Hippocampal formation (tissue), 2 donors: ENCODE data around the gene ASAH2B.
"Not testable (repeated sequence)": the region's sequence is repeated elsewhere in the genome, so short reads cannot be mapped to it uniquely, and the experiment has no call there.

Experiments
- DNase-seq, 2 donors: peaks; one replicate each; lab custom pipeline; 2025; lab: John Stamatoyannopoulos, UW

The ASAH2B gene

DNA sequence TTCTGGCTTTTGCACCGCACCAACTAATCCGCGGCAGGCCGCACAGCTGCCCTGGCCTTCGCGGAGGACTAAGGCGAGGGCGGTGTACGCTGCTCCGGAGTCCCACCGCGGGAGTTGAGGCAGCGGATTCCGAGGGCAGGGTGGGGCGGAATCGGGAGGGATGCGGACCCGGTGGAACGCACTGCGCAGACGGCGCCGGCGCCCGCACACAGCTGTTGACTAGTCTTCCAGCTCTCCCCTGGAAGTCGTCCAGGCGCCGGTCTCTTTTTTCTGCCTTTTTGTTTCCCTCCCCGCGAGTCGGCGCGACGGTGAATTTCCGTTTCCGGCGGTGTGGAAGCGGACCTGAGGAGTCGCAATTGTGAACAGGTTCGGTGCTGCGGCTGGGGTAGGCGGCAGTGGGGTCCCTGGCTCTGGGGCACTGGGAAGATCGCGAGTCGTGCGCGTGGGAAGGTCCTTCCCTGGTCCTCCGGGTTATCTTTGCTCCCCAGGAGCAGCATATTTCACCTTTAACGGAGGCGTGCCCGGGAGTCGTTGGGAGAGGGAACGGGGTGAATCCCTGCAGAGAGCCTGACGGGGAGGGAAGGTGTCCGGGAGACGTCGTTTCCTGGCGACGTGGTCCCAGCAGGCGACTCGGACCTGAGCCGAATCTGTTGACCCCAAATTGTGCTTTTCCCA, at the start of gene ASAH2B:
Gene ASAH2B (plus strand): TSS at position 319 of the 675 bp plus-strand sequence. CDS start 5,195 bp downstream, outside the sequence.
- peak; percentile 27 to 54 for DNase-seq

- not testable (repeated sequence) for DNase-seq
Measured at GRCh38 chr10:50697819-50698218, 41.9 kb upstream of the ASAH2B start.

DNA sequence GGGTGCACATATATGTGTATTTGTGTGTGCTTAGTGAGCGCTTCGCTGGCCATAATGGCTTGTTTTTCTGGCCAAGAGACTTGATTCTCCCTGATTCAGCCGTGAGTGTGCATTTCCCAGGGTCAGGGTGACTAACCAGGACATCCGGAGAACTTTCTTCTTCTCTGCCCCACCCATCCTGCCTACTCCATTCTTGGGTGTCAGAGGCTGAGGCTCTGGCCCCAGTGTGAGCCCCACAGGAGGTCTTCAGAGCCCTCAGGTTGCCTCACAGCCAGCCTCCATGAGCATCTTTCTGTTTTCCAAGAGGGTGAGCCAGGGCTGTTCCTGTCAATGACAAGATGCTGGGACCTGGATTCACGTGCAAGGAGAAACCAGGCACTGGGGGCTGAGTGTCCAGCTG, 37.8 kb upstream of the ASAH2B start:
- not testable (repeated sequence) for DNase-seq

GRCh38 chr10:50702997-50703396, 36.7 kb upstream of the ASAH2B start:
- DNase-seq, result not testable (repeated sequence)

- DNase-seq, result not testable (repeated sequence)
Measured at GRCh38 chr10:50704436-50705079, 35.2 kb upstream of the ASAH2B start.

DNA sequence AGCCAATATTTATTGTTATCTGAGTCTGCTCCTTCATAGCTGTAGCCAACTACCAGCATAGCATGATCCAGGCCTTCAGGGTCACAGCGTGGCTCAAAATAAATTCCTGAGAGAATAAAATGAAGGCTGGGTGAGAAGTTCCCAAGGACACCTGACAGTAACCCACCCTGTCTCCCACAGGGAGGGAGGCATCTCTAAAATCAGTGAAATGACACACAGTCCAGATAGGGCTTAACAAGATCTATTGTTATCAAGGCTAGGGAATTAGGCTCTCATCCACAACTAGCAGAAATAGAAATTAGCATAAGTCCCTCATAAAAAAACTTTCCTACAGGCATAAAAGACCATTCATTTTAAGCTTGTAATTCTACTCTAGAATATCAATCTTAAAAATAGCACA, 33.7 kb upstream of the ASAH2B start:
- not testable (repeated sequence) for DNase-seq

DNA sequence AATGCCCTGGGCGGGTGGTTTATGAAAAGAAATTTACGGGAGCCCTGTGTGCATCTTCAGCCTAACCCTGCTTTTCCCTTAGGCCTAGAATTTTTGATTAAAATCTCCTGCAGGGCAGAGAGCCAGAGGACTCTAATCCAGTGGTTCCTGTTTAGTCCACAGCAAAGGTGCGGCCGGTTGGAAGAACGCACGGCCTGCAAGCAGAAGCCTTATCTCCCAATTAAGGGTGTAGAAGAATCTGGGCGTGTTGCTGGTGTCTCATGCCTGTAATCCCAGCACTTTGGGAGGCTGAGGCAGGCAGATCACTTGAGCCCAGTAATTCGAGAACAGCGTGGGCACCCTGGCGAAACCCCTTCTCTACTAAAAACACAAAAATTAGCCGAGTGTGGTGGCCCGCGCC, 29.5 kb upstream of the ASAH2B start:
- DNase-seq, result not testable (repeated sequence)

GRCh38 chr10:50723812-50724211, 15.9 kb upstream of the ASAH2B start:
- not testable (repeated sequence) for DNase-seq

GRCh38 chr10:50728112-50728511, 11.6 kb upstream of the ASAH2B start:
- not testable (repeated sequence) for DNase-seq

GRCh38 chr10:50738987-50739617, 634 bp upstream of the ASAH2B start:
- DNase-seq, result not testable (repeated sequence)

GRCh38 chr10:50740293-50740648, 535 bp downstream of the ASAH2B start:
- DNase-seq, result no peak

- DNase-seq, result not testable (repeated sequence)
Measured at GRCh38 chr10:50742820-50743219, 3.1 kb downstream of the ASAH2B start.

DNA sequence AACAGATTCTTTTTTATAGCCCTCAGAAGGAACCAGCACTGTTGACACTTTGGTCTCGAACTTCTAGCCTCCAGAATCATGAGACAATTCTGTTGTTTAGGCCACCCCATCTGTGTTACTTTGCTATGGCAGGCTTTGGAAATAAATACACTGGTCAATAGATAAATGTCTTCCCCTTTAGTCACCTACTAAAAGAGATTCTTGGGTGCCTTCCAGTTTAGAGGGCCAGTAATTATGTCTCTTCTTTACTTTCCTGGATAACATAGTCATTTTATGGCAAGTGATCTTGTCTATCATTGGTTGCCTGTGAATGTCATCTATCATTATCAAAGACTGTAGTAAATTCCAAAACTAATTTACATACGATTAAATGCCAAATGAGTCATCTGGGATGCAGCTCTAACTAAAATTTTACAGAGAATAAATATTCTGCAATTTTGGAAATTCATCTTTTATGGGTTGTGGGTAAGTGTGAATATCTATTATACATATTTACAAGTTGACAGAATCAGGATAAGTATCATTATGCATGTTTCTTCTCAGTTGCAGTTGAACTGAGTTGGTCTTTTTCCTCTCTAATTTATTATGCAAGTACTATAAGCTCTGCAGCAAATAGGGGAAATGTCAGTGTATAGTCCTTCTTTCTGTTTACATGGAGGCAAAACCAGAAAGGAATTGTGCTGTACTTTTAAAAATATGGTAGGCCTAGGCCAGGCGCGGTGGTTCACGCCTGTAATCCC, 27.2 kb downstream of the ASAH2B start:
- DNase-seq, result not testable (repeated sequence)

- DNase-seq, result not testable (repeated sequence)
Measured at GRCh38 chr10:50772042-50772441, 32.3 kb downstream of the ASAH2B start.

DNA sequence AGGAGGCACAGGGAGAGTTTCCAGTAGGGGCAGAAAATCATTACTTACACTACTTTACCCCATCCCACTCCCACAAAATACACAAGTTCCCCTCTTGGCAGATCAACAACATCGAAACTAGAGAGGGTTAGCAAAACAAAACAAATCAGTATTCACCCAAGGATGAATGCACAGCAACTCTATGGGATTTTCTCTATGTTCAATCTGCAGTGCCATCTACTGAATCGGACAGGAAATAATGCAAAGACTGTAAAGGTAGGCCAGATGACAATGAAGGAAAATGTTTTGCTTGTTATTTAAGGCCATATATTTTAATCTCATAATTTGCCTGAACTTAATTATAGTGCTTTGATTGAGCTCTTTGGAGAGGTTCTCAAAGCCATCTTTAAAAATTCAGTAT, 35.1 kb downstream of the ASAH2B start:
- DNase-seq, result not testable (repeated sequence)

DNA sequence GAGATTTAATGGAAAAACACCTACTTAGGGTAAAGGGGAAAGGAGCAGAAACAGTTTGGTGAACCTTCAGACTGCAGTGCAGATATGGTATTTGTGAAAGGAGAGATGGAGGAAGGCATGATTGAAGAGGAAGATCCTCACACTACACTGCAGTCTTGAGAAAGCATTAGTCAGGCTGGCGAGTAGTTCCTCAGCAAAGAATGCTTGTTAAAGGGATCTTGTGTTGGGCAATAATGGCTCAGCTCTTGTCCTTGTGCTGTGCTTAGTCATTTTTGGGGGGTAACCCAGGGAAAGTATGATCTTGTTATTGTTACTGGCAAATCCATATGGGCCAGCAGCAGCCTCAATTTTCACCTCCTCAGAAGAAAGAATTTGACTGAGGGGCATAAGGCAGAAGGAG, 40.3 kb downstream of the ASAH2B start:
- DNase-seq, result not testable (repeated sequence)

DNA sequence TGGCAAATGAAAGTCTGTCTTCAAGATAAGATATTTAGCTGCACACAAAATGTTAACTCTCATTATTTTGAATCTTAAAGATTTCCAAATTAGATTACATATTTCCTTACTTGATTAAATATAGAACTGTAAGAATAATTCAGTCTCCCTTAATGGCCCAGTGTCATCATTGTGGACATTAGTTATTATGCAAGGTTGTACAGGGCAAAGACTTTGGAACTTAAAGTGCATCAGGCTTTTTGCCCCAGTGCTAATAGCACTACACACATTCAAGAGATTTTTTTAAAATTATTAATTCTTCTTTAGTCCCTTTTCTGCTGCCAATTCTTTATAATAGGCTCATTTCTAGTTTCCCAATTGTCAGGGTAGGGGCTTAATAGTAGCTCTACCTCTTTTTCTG, 42.3 kb downstream of the ASAH2B start:
- not testable (repeated sequence) for DNase-seq

GRCh38 chr10:50787962-50788361, 48.2 kb downstream of the ASAH2B start:
- not testable (repeated sequence) for DNase-seq

- no peak for DNase-seq
Measured at GRCh38 chr10:50788951-50789945, 49.5 kb downstream of the ASAH2B start.

GRCh38 chr10:50794490-50794889, 54.8 kb downstream of the ASAH2B start:
- DNase-seq, result no peak

- DNase-seq, result no peak
Measured at GRCh38 chr10:50796693-50797092, 57.0 kb downstream of the ASAH2B start.
